Measurements from ENCODE around the gene DGKE.

DGKE gene

DNA sequence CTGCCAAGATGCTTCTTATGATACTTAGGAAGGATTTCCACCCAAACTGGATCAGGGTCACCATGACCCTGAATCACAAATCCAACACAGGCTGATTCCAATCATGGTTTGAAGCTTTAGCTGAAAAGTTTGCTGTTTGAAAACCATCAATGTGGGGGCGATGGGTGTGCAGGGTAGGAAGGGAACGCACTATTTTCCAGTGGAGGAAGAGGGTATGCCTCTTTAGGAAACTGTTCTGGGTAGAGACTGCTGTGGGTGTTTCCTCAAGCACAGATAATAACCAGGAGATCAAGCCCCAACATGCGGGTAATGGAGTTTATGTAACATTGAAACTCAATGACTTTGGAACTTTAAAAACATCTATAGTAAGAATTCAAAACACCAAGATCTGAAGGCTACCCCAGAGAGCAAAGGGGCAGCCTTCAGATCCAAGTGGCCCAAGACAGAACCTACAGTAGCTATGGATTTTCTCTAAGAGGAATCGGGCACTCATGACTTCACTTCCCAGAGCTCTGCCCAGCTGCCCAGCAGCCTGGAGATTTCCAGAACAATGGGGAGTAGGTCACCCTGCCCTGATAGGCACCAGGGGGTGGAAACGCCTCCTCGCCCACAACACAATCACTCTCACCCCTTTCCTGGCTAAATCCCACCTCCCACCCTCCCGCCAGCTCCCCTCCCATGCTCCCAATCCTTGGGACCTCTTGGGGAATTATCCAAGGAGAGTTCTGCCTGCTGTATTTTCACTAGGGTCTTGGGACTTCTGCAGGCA is 57.1 kb downstream of the DGKE start:
- Histone ChIP-seq H3K9ac (ENCODE audit: low read length) (no peak overlapping the region), H3K27ac (ENCODE audit: low read length) (no peak overlapping the region), H2AFZ (ENCODE audit: low read depth, low read length) (no peak overlapping the region), H3K4me3 (ENCODE audit: low read length) (no peak overlapping the region), H4K20me1 (ENCODE audit: insufficient read depth, low read length) (peaks cover 6% of the 10 kb centered on the region; the same call in 1 of the 2 replicates), H3K4me2 (ENCODE audit: low read length) (no peak overlapping the region), H3K79me2 (ENCODE audit: low read length) (no peaks in the 10 kb centered on the region), H3K4me1 (ENCODE audit: low read length) (no peaks in the 10 kb centered on the region), H3K9me3 (ENCODE audit: insufficient read depth, low read length) (peaks cover 11% of the 10 kb centered on the region; the same call in 1 of the 2 replicates), H3K36me3 (replicated peaks; ENCODE audit: low read depth, low read length) (peaks cover 84% of the 10 kb centered on the region), H3K27me3 (ENCODE audit: low read depth, low read length) (no peaks in the 10 kb centered on the region)
- TF ChIP-seq EZH2phosphoT487 (IDR thresholded peaks at IDR 0.05; ENCODE audit: low read depth): no peak
- TF ChIP-seq, protein P1, sequence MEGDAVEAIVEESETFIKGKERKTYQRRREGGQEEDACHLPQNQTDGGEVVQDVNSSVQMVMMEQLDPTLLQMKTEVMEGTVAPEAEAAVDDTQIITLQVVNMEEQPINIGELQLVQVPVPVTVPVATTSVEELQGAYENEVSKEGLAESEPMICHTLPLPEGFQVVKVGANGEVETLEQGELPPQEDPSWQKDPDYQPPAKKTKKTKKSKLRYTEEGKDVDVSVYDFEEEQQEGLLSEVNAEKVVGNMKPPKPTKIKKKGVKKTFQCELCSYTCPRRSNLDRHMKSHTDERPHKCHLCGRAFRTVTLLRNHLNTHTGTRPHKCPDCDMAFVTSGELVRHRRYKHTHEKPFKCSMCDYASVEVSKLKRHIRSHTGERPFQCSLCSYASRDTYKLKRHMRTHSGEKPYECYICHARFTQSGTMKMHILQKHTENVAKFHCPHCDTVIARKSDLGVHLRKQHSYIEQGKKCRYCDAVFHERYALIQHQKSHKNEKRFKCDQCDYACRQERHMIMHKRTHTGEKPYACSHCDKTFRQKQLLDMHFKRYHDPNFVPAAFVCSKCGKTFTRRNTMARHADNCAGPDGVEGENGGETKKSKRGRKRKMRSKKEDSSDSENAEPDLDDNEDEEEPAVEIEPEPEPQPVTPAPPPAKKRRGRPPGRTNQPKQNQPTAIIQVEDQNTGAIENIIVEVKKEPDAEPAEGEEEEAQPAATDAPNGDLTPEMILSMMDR (IDR thresholded peaks at IDR 0.05; ENCODE audit: low read depth, low read length): no peak

DNA sequence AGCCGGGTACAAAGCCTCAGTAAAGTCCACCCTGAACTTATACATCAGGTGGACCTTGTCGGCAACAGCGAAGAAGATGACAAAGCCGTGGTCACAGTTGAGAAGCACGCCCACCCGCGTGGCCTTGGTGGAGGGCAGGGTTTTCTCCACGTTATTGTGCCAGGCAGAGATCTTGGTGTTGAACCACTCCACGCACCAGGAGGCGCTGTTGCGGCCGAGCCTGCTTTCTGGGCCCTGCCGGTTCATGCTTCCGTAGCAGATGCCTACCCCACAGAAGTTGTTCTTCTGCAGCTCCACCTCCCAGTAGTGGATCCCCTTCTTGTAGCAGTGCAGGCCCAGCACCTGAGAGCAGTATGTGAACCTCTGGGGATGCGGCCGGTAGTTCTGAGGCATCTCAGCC is 57.8 kb downstream of the DGKE start:
- Histone ChIP-seq H3K27ac (ENCODE audit: low read length) (no peak overlapping the region), H4K20me1 (ENCODE audit: insufficient read depth, low read length) (peaks cover 8% of the 10 kb centered on the region; the same call in 1 of the 2 replicates), H3K79me2 (ENCODE audit: low read length) (no peaks in the 10 kb centered on the region), H3K4me2 (ENCODE audit: low read length) (no peak overlapping the region), H3K9ac (ENCODE audit: low read length) (no peak overlapping the region), H3K4me1 (ENCODE audit: low read length) (peaks cover 4% of the 10 kb centered on the region), H3K27me3 (ENCODE audit: low read depth, low read length) (no peaks in the 10 kb centered on the region), H2AFZ (ENCODE audit: low read depth, low read length) (no peak overlapping the region), H3K36me3 (replicated peaks; ENCODE audit: low read depth, low read length) (peaks cover 81% of the 10 kb centered on the region), H3K4me3 (ENCODE audit: low read length) (no peak overlapping the region), H3K9me3 (ENCODE audit: insufficient read depth, low read length) (peaks cover 11% of the 10 kb centered on the region; the same call in 1 of the 2 replicates)
- no peak for TF ChIP-seq EZH2phosphoT487 (IDR thresholded peaks at IDR 0.05; ENCODE audit: low read depth)
- TF ChIP-seq, protein P1 (IDR thresholded peaks at IDR 0.05; ENCODE audit: low read depth, low read length): peak; percentile 32

DNA sequence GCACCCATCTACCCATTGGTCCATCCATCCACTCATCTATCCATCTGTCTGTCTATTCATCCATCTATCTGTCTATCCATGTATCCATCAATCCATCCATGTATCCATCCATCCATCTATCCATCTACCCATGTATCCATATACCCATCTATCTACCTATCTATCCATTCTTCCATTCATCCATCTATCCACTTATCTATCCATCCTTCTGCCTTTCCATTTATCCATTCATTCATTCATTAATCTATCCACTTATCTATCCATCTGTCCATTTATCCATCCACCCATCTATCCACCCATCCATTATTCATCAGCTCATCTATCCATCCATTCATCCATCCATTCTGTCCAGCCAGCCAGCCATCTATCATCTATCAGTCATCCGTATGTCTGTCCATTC is 58.4 kb downstream of the DGKE start:
- H3K4me1 ChIP-seq (ENCODE audit: low read length): peaks cover 10% of the 10 kb centered on the region
- peaks cover 14% of the 10 kb centered on the region for H4K20me1 ChIP-seq (ENCODE audit: insufficient read depth, low read length)
- H3K4me3 ChIP-seq (ENCODE audit: low read length): no peak overlapping the region
- no peaks in the 10 kb centered on the region for H3K79me2 ChIP-seq (ENCODE audit: low read length)
- H3K9ac ChIP-seq (ENCODE audit: low read length): no peak overlapping the region
- H3K36me3 ChIP-seq (replicated peaks; ENCODE audit: low read depth, low read length): peaks cover 75% of the 10 kb centered on the region
- H3K4me2 ChIP-seq (ENCODE audit: low read length): no peak overlapping the region
- H3K27me3 ChIP-seq (ENCODE audit: low read depth, low read length): no peaks in the 10 kb centered on the region
- H3K27ac ChIP-seq (ENCODE audit: low read length): no peak overlapping the region
- TF ChIP-seq, protein P1 (IDR thresholded peaks at IDR 0.05; ENCODE audit: low read depth, low read length): no peak
- no peak for TF ChIP-seq EZH2phosphoT487 (IDR thresholded peaks at IDR 0.05; ENCODE audit: low read depth)
- H2AFZ ChIP-seq (ENCODE audit: low read depth, low read length): no peak overlapping the region
- H3K9me3 ChIP-seq (ENCODE audit: insufficient read depth, low read length): peaks cover 11% of the 10 kb centered on the region; the same call in 1 of the 2 replicates

DNA sequence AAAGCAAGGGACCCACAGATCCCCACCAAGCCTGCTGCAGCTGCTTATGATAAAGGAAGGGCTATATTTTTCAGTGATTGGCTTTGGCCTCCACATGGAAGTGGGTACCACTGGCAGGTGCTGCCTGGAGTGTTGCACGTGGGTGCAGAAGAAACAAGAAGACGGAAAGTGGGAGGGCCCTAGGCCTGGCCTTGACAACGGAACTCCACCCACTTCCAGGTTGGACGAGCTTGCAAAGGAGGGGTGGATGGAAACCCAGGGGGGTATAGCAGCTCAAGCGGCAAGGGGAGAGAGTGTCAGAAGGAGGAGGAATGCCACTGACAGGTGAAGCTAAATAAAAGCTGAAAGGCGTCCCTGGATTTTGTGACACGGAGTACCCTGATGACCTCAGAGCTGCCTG is 59.6 kb downstream of the DGKE start:
- Histone ChIP-seq H2AFZ (ENCODE audit: low read depth, low read length) (no peak overlapping the region), H4K20me1 (ENCODE audit: insufficient read depth, low read length) (peaks cover 25% of the 10 kb centered on the region), H3K4me1 (ENCODE audit: low read length) (peaks cover 21% of the 10 kb centered on the region), H3K36me3 (replicated peaks; ENCODE audit: low read depth, low read length) (peaks cover 72% of the 10 kb centered on the region), H3K9me3 (ENCODE audit: insufficient read depth, low read length) (peaks cover 3% of the 10 kb centered on the region; the same call in 1 of the 2 replicates), H3K4me2 (ENCODE audit: low read length) (no peak overlapping the region), H3K79me2 (ENCODE audit: low read length) (no peaks in the 10 kb centered on the region), H3K4me3 (ENCODE audit: low read length) (no peak overlapping the region), H3K9ac (ENCODE audit: low read length) (no peak overlapping the region), H3K27ac (ENCODE audit: low read length) (no peak overlapping the region), H3K27me3 (ENCODE audit: low read depth, low read length) (no peaks in the 10 kb centered on the region)
- TF ChIP-seq EZH2phosphoT487 (IDR thresholded peaks at IDR 0.05; ENCODE audit: low read depth): no peak
- TF ChIP-seq, protein P1 (IDR thresholded peaks at IDR 0.05; ENCODE audit: low read depth, low read length): no peak
